ENCODE results near the gene ZNF823. TPM values are rescaled to one million over a fixed set of nuclear protein-coding genes. Genes with fewer than 3 reads are reported as not detected.

The ZNF823 gene
- polyA plus RNA-seq, 1 donor from 2014 or later = 7.8 TPM

DNA sequence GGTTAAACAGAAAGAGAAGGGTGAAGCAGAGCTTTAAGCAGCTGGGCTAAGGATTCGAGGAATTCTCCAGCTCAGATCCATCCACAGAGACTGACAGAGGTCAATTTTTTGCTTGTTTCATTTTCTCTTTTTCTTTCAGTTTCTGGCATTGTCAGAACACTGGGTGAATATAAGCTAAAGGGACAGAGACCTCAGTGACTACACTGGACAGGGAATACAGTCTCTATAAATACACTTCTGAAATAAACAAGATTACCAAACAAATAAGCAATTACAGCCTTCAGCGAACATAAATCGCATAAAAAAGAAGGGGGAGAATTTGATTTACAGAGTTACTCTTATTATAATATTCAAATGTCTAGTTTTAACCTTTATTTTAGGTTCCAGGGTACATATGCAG, 24.4 kb upstream of the ZNF823 start:
- Histone ChIP-seq H3K9ac (ENCODE audit: low read length) (no peak overlapping the region), H3K9me3 (ENCODE audit: low read length) (no peaks in the 10 kb centered on the region), H3F3A (ENCODE audit: insufficient read depth, low read length, poor library complexity, severe bottlenecking) (no peaks in the 10 kb centered on the region), H3K27ac (ENCODE audit: low read length) (no peak overlapping the region), H3K36me3 (ENCODE audit: insufficient read depth, low read length) (no peaks in the 10 kb centered on the region), H3K4me3 (ENCODE audit: low read length) (no peak overlapping the region), H2AFZ (ENCODE audit: low read depth, low read length) (no peak overlapping the region), H3K27me3 (ENCODE audit: insufficient read depth, low read depth, low read length) (peaks cover 3% of the 10 kb centered on the region), H4K20me1 (ENCODE audit: insufficient read depth) (no peaks in the 10 kb centered on the region), H3K4me2 (ENCODE audit: low read length) (no peak overlapping the region), H3K9me2 (ENCODE audit: insufficient read depth, low read length) (no peaks in the 10 kb centered on the region), H3K79me2 (replicated peaks; ENCODE audit: insufficient read depth, low read length) (peaks cover 4% of the 10 kb centered on the region)
- no peak for TF ChIP-seq SMC3 (conservative IDR thresholded peaks at IDR 0.05; ENCODE audit: poor library complexity)
- no peak for TF ChIP-seq EP300 (conservative IDR thresholded peaks at IDR 0.05; ENCODE audit: poor library complexity, severe bottlenecking)
- no peak for TF ChIP-seq REST (IDR thresholded peaks at IDR 0.05; ENCODE audit: borderline replicate concordance)
- TF ChIP-seq POLR2AphosphoS5 (IDR thresholded peaks at IDR 0.05) = no peak
- no peak for TF ChIP-seq MXI1 (conservative IDR thresholded peaks at IDR 0.05; ENCODE audit: poor library complexity, severe bottlenecking)
- TF ChIP-seq, protein P1, sequence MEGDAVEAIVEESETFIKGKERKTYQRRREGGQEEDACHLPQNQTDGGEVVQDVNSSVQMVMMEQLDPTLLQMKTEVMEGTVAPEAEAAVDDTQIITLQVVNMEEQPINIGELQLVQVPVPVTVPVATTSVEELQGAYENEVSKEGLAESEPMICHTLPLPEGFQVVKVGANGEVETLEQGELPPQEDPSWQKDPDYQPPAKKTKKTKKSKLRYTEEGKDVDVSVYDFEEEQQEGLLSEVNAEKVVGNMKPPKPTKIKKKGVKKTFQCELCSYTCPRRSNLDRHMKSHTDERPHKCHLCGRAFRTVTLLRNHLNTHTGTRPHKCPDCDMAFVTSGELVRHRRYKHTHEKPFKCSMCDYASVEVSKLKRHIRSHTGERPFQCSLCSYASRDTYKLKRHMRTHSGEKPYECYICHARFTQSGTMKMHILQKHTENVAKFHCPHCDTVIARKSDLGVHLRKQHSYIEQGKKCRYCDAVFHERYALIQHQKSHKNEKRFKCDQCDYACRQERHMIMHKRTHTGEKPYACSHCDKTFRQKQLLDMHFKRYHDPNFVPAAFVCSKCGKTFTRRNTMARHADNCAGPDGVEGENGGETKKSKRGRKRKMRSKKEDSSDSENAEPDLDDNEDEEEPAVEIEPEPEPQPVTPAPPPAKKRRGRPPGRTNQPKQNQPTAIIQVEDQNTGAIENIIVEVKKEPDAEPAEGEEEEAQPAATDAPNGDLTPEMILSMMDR (IDR thresholded peaks at IDR 0.05; ENCODE audit: poor library complexity, severe bottlenecking) = no peak
- no peak for TF ChIP-seq EZH2 (IDR thresholded peaks at IDR 0.05; ENCODE audit: borderline replicate concordance, insufficient read depth, low read length, poor library complexity, severe bottlenecking)
- TF ChIP-seq TAF1 (IDR thresholded peaks at IDR 0.05; ENCODE audit: low read depth) = no peak
- TF ChIP-seq RAD21 (conservative IDR thresholded peaks at IDR 0.05) = no peak

- Histone ChIP-seq H3K9me3 (ENCODE audit: low read length) (peaks cover 8% of the 10 kb centered on the region), H3K9me2 (ENCODE audit: insufficient read depth, low read length) (no peaks in the 10 kb centered on the region), H4K20me1 (ENCODE audit: insufficient read depth) (no peaks in the 10 kb centered on the region), H3F3A (ENCODE audit: insufficient read depth, low read length, poor library complexity, severe bottlenecking) (no peaks in the 10 kb centered on the region), H3K27ac (ENCODE audit: low read length) (no peak overlapping the region), H3K9ac (ENCODE audit: low read length) (no peak overlapping the region), H3K36me3 (ENCODE audit: insufficient read depth, low read length) (no peaks in the 10 kb centered on the region), H2AFZ (ENCODE audit: low read depth, low read length) (no peak overlapping the region), H3K4me3 (ENCODE audit: low read length) (no peak overlapping the region), H3K79me2 (replicated peaks; ENCODE audit: insufficient read depth, low read length) (no peaks in the 10 kb centered on the region), H3K4me2 (ENCODE audit: low read length) (no peak overlapping the region), H3K27me3 (ENCODE audit: insufficient read depth, low read depth, low read length) (no peaks in the 10 kb centered on the region)
- TF ChIP-seq, protein P1 (IDR thresholded peaks at IDR 0.05; ENCODE audit: poor library complexity, severe bottlenecking) = no peak
- TF ChIP-seq EZH2 (IDR thresholded peaks at IDR 0.05; ENCODE audit: borderline replicate concordance, insufficient read depth, low read length, poor library complexity, severe bottlenecking) (no peak), MXI1 (conservative IDR thresholded peaks at IDR 0.05; ENCODE audit: poor library complexity, severe bottlenecking) (no peak), SMC3 (conservative IDR thresholded peaks at IDR 0.05; ENCODE audit: poor library complexity) (no peak), TAF1 (IDR thresholded peaks at IDR 0.05; ENCODE audit: low read depth) (no peak), POLR2AphosphoS5 (IDR thresholded peaks at IDR 0.05) (no peak), EP300 (conservative IDR thresholded peaks at IDR 0.05; ENCODE audit: poor library complexity, severe bottlenecking) (no peak), RAD21 (conservative IDR thresholded peaks at IDR 0.05) (no peak), REST (IDR thresholded peaks at IDR 0.05; ENCODE audit: borderline replicate concordance) (no peak)
These were observed 21.1 kb upstream of the ZNF823 start for GRCh38 chr19:11759805-11760204.
